GM12891 (cell line): ENCODE data around the gene HDAC4.

ENCODE experiments used
- PAX5 ChIP-seq: IDR thresholded peaks from 2 replicates; pipeline ENCODE4 v1.6.1; 2011; ENCODE audit warnings: low read length, moderate library complexity, mild to moderate bottlenecking; ENCODE audit not compliant: insufficient read depth, severe bottlenecking
- POLR2A ChIP-seq: IDR thresholded peaks from 2 replicates; pipeline ENCODE4 v1.6.1; 2011; ENCODE audit warnings: low read depth, low read length, control low read depth
- POLR2AphosphoS5 ChIP-seq: IDR thresholded peaks from 2 replicates; pipeline ENCODE4 v1.6.1; 2011; ENCODE audit warnings: low read depth, low read length, control low read depth
- SPI1 ChIP-seq: IDR thresholded peaks from 2 replicates; pipeline ENCODE4 v1.6.1; 2011; ENCODE audit warnings: low read depth, low read length, control low read depth
- TAF1 ChIP-seq: IDR thresholded peaks from 2 replicates; pipeline ENCODE4 v1.6.1; 2011; ENCODE audit warnings: low read depth, low read length, control low read depth

DNA sequence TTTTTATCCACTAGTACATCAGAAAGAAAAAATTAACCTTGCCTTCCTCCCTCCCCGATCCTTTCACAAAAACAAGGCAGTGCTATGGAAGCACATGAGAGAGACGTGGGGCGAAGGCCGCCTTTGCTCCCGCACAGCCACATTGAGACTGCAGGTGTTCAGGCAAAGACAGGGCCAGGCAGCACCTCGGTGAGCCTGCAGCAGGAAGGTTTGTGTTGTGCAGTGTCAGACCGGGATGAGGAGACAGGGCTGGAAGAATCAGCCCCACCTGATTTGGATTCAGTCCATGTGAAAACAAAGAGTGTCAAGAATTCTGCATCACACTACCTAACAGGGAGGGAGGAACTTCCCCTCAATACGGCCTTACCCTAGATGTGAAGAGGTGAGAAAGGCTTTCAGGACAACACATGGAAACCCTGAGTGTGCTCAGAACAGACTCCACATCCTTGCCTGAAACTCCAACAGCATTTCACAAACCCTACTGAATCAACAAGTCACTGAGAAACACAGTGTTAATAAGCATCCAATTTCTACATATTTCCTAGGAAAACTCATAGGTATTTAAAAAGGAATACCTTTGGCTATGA, 59.6 kb downstream of the HDAC4 start:
- no peak for TF ChIP-seq POLR2A
- TF ChIP-seq POLR2AphosphoS5: no peak
- TF ChIP-seq PAX5: no peak
- no peak for TF ChIP-seq TAF1
- TF ChIP-seq SPI1: no peak
